HEK293 (cell line): ENCODE results near the gene TNFRSF17.

ENCODE experiments used
- CTCF ChIA-PET: fragments of 350-600 bp; formaldehyde crosslinking; extraction: SDS; loops from one replicate; lab custom pipeline; 2021; ENCODE audit warnings: antibody characterized with exemption; lab: Yijun Ruan, JAX
- POLR2A ChIA-PET: fragments of 300-600 bp; formaldehyde crosslinking; extraction: SDS; loops from one replicate; lab custom pipeline; 2020; ENCODE audit warnings: antibody characterized with exemption, inconsistent platforms; lab: Yijun Ruan, JAX
- H3K27ac ChIP-seq: fragments of 200-500 bp; sonication (Bioruptor generic); 2 replicates; pipeline ENCODE4 v1.5.1; 2014; ENCODE audit warnings: low read depth, low read length, control low read depth, inconsistent platforms; ENCODE audit errors: extremely low read depth
- H3K36me3 ChIP-seq, 2 experiments: fragments of 200-500 bp in 1 of 2; sonication (Bioruptor generic) in 1 of 2; 1 replicate in 1 of 2; 2 replicates in 1 of 2; pipeline ENCODE4 v1.5.1; 2014 to 2017; ENCODE audit warnings: inconsistent platforms in 2 of 2, low read length in 2 of 2; ENCODE audit not compliant: control insufficient read depth in 2 of 2, insufficient read depth in 1 of 2
- H3K4me1 ChIP-seq: fragments of 200-500 bp; sonication (Bioruptor generic); 2 replicates; pipeline ENCODE4 v1.5.1; 2014; ENCODE audit warnings: mild to moderate bottlenecking, low read length, inconsistent platforms; ENCODE audit not compliant: control insufficient read depth, insufficient read depth
- H3K4me3 ChIP-seq: 2 replicates; pipeline ENCODE4 v1.5.1; 2011; ENCODE audit warnings: low read depth, mild to moderate bottlenecking, control low read depth, low read length, moderate library complexity
- H3K9me3 ChIP-seq: fragments of 200-500 bp; sonication (Bioruptor generic); 2 replicates; pipeline ENCODE4 v1.5.1; 2014; ENCODE audit warnings: low read depth, low read length, inconsistent platforms; ENCODE audit not compliant: control insufficient read depth, insufficient read depth
- GFI1B ChIP-seq: fragments of 450-650 bp; formaldehyde crosslinking; IDR thresholded peaks from 2 replicates; pipeline ENCODE4 v1.5.1; 2016; ENCODE audit warnings: missing biosample characterization, missing genetic modification characterization
- GLIS2 ChIP-seq: fragments of 450-650 bp; formaldehyde crosslinking; IDR thresholded peaks from 2 replicates; pipeline ENCODE4 v1.5.1; 2016; ENCODE audit warnings: missing biosample characterization, missing genetic modification characterization
- KLF10 ChIP-seq: fragments of 450-650 bp; IDR thresholded peaks from 2 replicates; pipeline ENCODE4 v1.5.1; 2018; ENCODE audit warnings: missing biosample characterization, mild to moderate bottlenecking, missing genetic modification characterization
- KLF8 ChIP-seq: fragments of 450-650 bp; formaldehyde crosslinking; IDR thresholded peaks from 2 replicates; pipeline ENCODE4 v1.5.1; 2016; ENCODE audit warnings: missing biosample characterization, missing genetic modification characterization
- MYNN ChIP-seq: fragments of 450-650 bp; formaldehyde crosslinking; IDR thresholded peaks from 2 replicates; pipeline ENCODE4 v1.5.1; 2016; ENCODE audit warnings: missing biosample characterization, missing genetic modification characterization, borderline replicate concordance
- PRDM10 ChIP-seq: fragments of 450-650 bp; formaldehyde crosslinking; IDR thresholded peaks from 2 replicates; pipeline ENCODE4 v1.5.1; 2016; ENCODE audit warnings: missing biosample characterization, missing genetic modification characterization
- PRDM4 ChIP-seq: fragments of 450-650 bp; formaldehyde crosslinking; IDR thresholded peaks from 2 replicates; pipeline ENCODE4 v1.5.1; 2017; ENCODE audit warnings: missing biosample characterization, missing genetic modification characterization
- ZBTB1 ChIP-seq: fragments of 450-650 bp; formaldehyde crosslinking; IDR thresholded peaks from 2 replicates; pipeline ENCODE4 v1.5.1; 2016; ENCODE audit warnings: missing biosample characterization, missing genetic modification characterization
- ZBTB6 ChIP-seq: fragments of 450-650 bp; formaldehyde crosslinking; IDR thresholded peaks from 2 replicates; pipeline ENCODE4 v1.5.1; 2017; ENCODE audit warnings: missing biosample characterization, missing genetic modification characterization
- ZFHX2 ChIP-seq: fragments of 450-650 bp; formaldehyde crosslinking; conservative IDR thresholded peaks from 2 replicates; pipeline ENCODE4 v1.5.1; 2016; ENCODE audit warnings: missing biosample characterization, missing genetic modification characterization
- ZFP41 ChIP-seq: fragments of 450-650 bp; formaldehyde crosslinking; IDR thresholded peaks from 2 replicates; pipeline ENCODE4 v1.5.1; 2016; ENCODE audit warnings: missing biosample characterization, missing genetic modification characterization, borderline replicate concordance
- ZNF114 ChIP-seq: fragments of 450-650 bp; formaldehyde crosslinking; IDR thresholded peaks from 2 replicates; pipeline ENCODE4 v1.5.0; 2017; ENCODE audit warnings: missing biosample characterization, missing genetic modification characterization
- ZNF18 ChIP-seq: fragments of 450-650 bp; formaldehyde crosslinking; IDR thresholded peaks from 2 replicates; pipeline ENCODE4 v1.5.1; 2016; ENCODE audit warnings: missing biosample characterization, missing genetic modification characterization
- ZNF202 ChIP-seq: fragments of 450-650 bp; formaldehyde crosslinking; IDR thresholded peaks from 2 replicates; pipeline ENCODE4 v1.5.1; 2016; ENCODE audit warnings: missing biosample characterization, missing genetic modification characterization, borderline replicate concordance
- ZNF37A ChIP-seq: fragments of 450-650 bp; IDR thresholded peaks from 2 replicates; pipeline ENCODE4 v1.5.1; 2018; ENCODE audit warnings: missing biosample characterization, missing genetic modification characterization
- ZNF398 ChIP-seq: fragments of 450-650 bp; formaldehyde crosslinking; IDR thresholded peaks from 2 replicates; pipeline ENCODE4 v1.5.1; 2017; ENCODE audit warnings: missing biosample characterization, missing genetic modification characterization
- ZNF433 ChIP-seq: fragments of 450-650 bp; formaldehyde crosslinking; IDR thresholded peaks from 2 replicates; pipeline ENCODE4 v1.5.1; 2016; ENCODE audit warnings: missing biosample characterization, missing genetic modification characterization, low read depth
- ZNF518A ChIP-seq: fragments of 450-650 bp; formaldehyde crosslinking; conservative IDR thresholded peaks from 2 replicates; pipeline ENCODE4 v1.5.1; 2016; ENCODE audit warnings: low read depth, missing biosample characterization, missing genetic modification characterization
- ZNF623 ChIP-seq: fragments of 450-650 bp; formaldehyde crosslinking; IDR thresholded peaks from 2 replicates; pipeline ENCODE4 v1.5.1; 2016; ENCODE audit warnings: missing biosample characterization, missing genetic modification characterization
- ZXDB ChIP-seq: fragments of 450-650 bp; formaldehyde crosslinking; IDR thresholded peaks from 2 replicates; pipeline ENCODE4 v1.5.1; 2016; ENCODE audit warnings: missing biosample characterization, missing genetic modification characterization

TNFRSF17 gene

GRCh38 chr16:12000032-12000431, 35.0 kb downstream of the TNFRSF17 start:
- Histone ChIP-seq H3K36me3 (no peaks in the 10 kb centered on the region; a peak in 1 of 3 replicates), H3K9me3 (no peaks in the 10 kb centered on the region), H3K4me1 (no peaks in the 10 kb centered on the region)
- no peak for TF ChIP-seq KLF8 (tag by site-specific recombination)
- no peak for TF ChIP-seq GFI1B (tag by site-specific recombination)
- TF ChIP-seq ZFHX2, result no peak
- TF ChIP-seq ZFP41 (tag by site-specific recombination), result no peak
- no peak for TF ChIP-seq ZNF433 (tag by site-specific recombination)
- no peak for TF ChIP-seq PRDM4
- no peak for TF ChIP-seq ZNF623
- TF ChIP-seq ZBTB6 (tag by site-specific recombination), result no peak
- TF ChIP-seq PRDM10, result no peak
- no peak for TF ChIP-seq ZNF398 (tag by site-specific recombination)
- TF ChIP-seq ZNF202, result no peak
- no peak for TF ChIP-seq ZNF518A (tag by site-specific recombination)
- no peak for TF ChIP-seq KLF10 (tag by site-specific recombination)
- TF ChIP-seq ZNF37A, result no peak
- no peak for TF ChIP-seq ZNF18 (tag by site-specific recombination)
- TF ChIP-seq ZNF114 (tag by site-specific recombination), result no peak
- no peak for TF ChIP-seq ZXDB (tag by site-specific recombination)
- TF ChIP-seq ZBTB1 (tag by site-specific recombination), result no peak
- no peak for TF ChIP-seq GLIS2 (tag by site-specific recombination)
- no peak for TF ChIP-seq MYNN
- TF ChIP-seq, all 188 proteins: peak for 0
- ChIA-PET POLR2A (no interaction called here), CTCF (no interaction called here)
- no peak overlapping the region for H3K4me3 ChIP-seq
- no peak overlapping the region for H3K27ac ChIP-seq
